Transverse colon (tissue), 4 donors: Measurements from ENCODE around the gene BRD3OS. TPM values are rescaled to one million over a fixed set of nuclear protein-coding genes. Genes with fewer than 3 reads are reported as not detected.
A peak's percentile ranks its signal among the peaks of the same experiment; 100 is the strongest.

ENCODE experiments used
- DNase-seq: peaks from one replicate; pipeline ENCODE4 v3.0.0-alpha.2; 2019
- H3K27ac ChIP-seq, 4 donors: fragments of 200-600 bp; sonication (generic); 2 replicates each; pipeline ENCODE4 v1.5.1; 2016 to 2018; ENCODE audit warnings: inconsistent platforms in 4 of 4
- H3K27me3 ChIP-seq: fragments of 200-600 bp; sonication (generic); 2 replicates; pipeline ENCODE4 v1.5.1; 2017; ENCODE audit warnings: inconsistent platforms
- H3K36me3 ChIP-seq, 4 donors: fragments of 200-600 bp; sonication (generic); 2 replicates each; pipeline ENCODE4 v1.5.1; 2017 to 2019; ENCODE audit warnings: inconsistent platforms in 4 of 4
- H3K4me1 ChIP-seq, 4 donors: fragments of 200-600 bp; sonication (generic); 2 replicates each; pipeline ENCODE4 v1.5.1; 2017 to 2020; ENCODE audit warnings: inconsistent platforms in 4 of 4
- H3K4me3 ChIP-seq, 4 donors: fragments of 200-600 bp; sonication (generic); 1 replicate in 1 of 4; 2 replicates in 3 of 4; pipeline versions ENCODE4 v1.5.1 to v1.6.1; 2017 to 2019; ENCODE audit warnings: inconsistent platforms in 4 of 4
- H3K9me3 ChIP-seq, 2 donors: fragments of 200-600 bp; sonication (generic); 2 replicates each; pipeline ENCODE4 v1.5.1; 2017 to 2019; ENCODE audit warnings: inconsistent platforms in 2 of 2
- CTCF ChIP-seq, 5 experiments: fragments of 200-600 bp in 3 of 5; fragments of 450-650 bp in 2 of 5; sonication (generic) in 3 of 5; IDR thresholded peaks; 1 replicate in 2 of 5; 2 replicates in 3 of 5; pipeline ENCODE4 v1.5.1; 2016 to 2017; ENCODE audit warnings: antibody characterized with exemption in 5 of 5, inconsistent platforms in 3 of 5, mild to moderate bottlenecking in 2 of 5, moderate library complexity in 1 of 5
- EP300 ChIP-seq: sonication (generic); formaldehyde crosslinking; IDR thresholded peaks from one replicate; pipeline ENCODE4 v1.6.1; 2017; ENCODE audit warnings: antibody characterized with exemption, low read depth
- POLR2A ChIP-seq: fragments of 450-650 bp; IDR thresholded peaks from one replicate; pipeline ENCODE4 v1.6.1; 2016; ENCODE audit warnings: antibody characterized with exemption, mild to moderate bottlenecking, moderate library complexity
- POLR2AphosphoS5 ChIP-seq, 3 donors: sonication (generic); formaldehyde crosslinking; IDR thresholded peaks; one replicate each; pipeline ENCODE4 v1.6.1; 2016; ENCODE audit warnings: antibody characterized with exemption in 3 of 3
- WGBS, 2 donors: methylation state at CpG; one replicate each; pipeline ENCODE4 v1.1.5; 2018; ENCODE audit warnings: low coverage in 1 of 2; 5-methylcytosine and 5-hydroxymethylcytosine counted together
- in situ Hi-C, 4 donors: fragments of 200-750 bp; cut with MboI; loops; one replicate each; pipeline versions ENCODE4 v1.15.0 to v1.15.1; 2017; ENCODE audit warnings: low sequenced_read_pairs in 3 of 4, low pct_ligation_motif_present in 1 of 4, low pct_unique_long_range_greater_than_20kb in 1 of 4
- intact Hi-C: fragments of 100-400 bp; cut with DNase I; formaldehyde crosslinking; loops from one replicate; pipeline ENCODE4 v1.15.1; 2023; ENCODE audit warnings: low total_unique reads
- total RNA-seq, 4 donors: library from RNA; depleted of rRNA; stranded (reverse); fragments of >200 nt; gene quantifications; one replicate each; pipeline ENCODE4 v1.1.0, GENCODE V29; 2016

BRD3OS gene
- total RNA-seq, 4 donors from 2014 or later = 3.2 to 6.6 (median 4.4) TPM

- intact Hi-C loops = no loop called here
- no peaks in the 10 kb centered on the region for H3K27me3 ChIP-seq
- in situ Hi-C loops = no loop called here
- no peak for TF ChIP-seq CTCF (IDR thresholded peaks at IDR 0.05)
- TF ChIP-seq POLR2A = no peak
- TF ChIP-seq EP300 = no peak
- TF ChIP-seq POLR2AphosphoS5 (IDR thresholded peaks at IDR 0.05) = no peak
- no peak overlapping the region for H3K4me3 ChIP-seq
- no peak overlapping the region for H3K27ac ChIP-seq
- no peaks in the 10 kb centered on the region for H3K36me3 ChIP-seq
- H3K4me1 ChIP-seq = peaks cover 13 to 34% (median 23%) of the 10 kb centered on the region in 4 donors
- no peaks in the 10 kb centered on the region for H3K9me3 ChIP-seq
- WGBS, 2 donors = 93% methylated on average over 25 of the region's 26 CpGs; no CpG with 5 or more reads in 1 of the 2 donors
- DNase-seq = no peak
Observed at GRCh38 chr9:133977421-133978201, 47.7 kb upstream of the BRD3OS start.

GRCh38 chr9:133978226-133978898 lies 46.9 kb upstream of the BRD3OS start:
- intact Hi-C loops = no loop called here
- WGBS, 2 donors = 84% methylated on average over 13 of the region's 13 CpGs; no CpG with 5 or more reads in 1 of the 2 donors
- H3K4me1 ChIP-seq = peaks cover 6 to 27% (median 17%) of the 10 kb centered on the region in 4 donors
- H3K36me3 ChIP-seq = no peaks in the 10 kb centered on the region
- no peak for DNase-seq
- peak overlapping the region in 2 of 4 donors; percentile 34 to 57 for H3K27ac ChIP-seq
- no peaks in the 10 kb centered on the region for H3K27me3 ChIP-seq
- H3K4me3 ChIP-seq = no peak overlapping the region
- TF ChIP-seq POLR2A (no peak), EP300 (no peak), CTCF (IDR thresholded peaks at IDR 0.05) (no peak), POLR2AphosphoS5 (IDR thresholded peaks at IDR 0.05) (no peak)
- in situ Hi-C loops = no loop called here
- H3K9me3 ChIP-seq = no peaks in the 10 kb centered on the region

GRCh38 chr9:133978899-133979272 lies 46.4 kb upstream of the BRD3OS start:
- H3K27me3 ChIP-seq = no peaks in the 10 kb centered on the region
- no peaks in the 10 kb centered on the region for H3K36me3 ChIP-seq
- H3K27ac ChIP-seq = peak overlapping the region; percentile 0 to 57 (median 19)
- TF ChIP-seq POLR2A = no peak
- TF ChIP-seq POLR2AphosphoS5 (IDR thresholded peaks at IDR 0.05) = no peak
- TF ChIP-seq EP300 = no peak
- TF ChIP-seq CTCF (IDR thresholded peaks at IDR 0.05) = no peak
- H3K9me3 ChIP-seq = no peaks in the 10 kb centered on the region
- no peak for DNase-seq
- 68% methylated on average over 14 of the region's 16 CpGs; no CpG with 5 or more reads in 1 of the 2 donors for WGBS, 2 donors
- intact Hi-C loops (no loop called here), in situ Hi-C loops (no loop called here)
- H3K4me3 ChIP-seq = peak overlapping the region in 1 of 4 donors; percentile 20
- peaks cover 5 to 21% (median 12%) of the 10 kb centered on the region in 4 donors for H3K4me1 ChIP-seq

GRCh38 chr9:133979273-133979920 lies 45.9 kb upstream of the BRD3OS start:
- no peak for DNase-seq
- Histone ChIP-seq H3K4me1 (peaks cover under 1 to 16% (median 10%) of the 10 kb centered on the region in 4 donors), H3K27me3 (no peaks in the 10 kb centered on the region), H3K4me3 (peak overlapping the region in 1 of 4 donors; percentile 20), H3K9me3 (no peaks in the 10 kb centered on the region), H3K36me3 (no peaks in the 10 kb centered on the region), H3K27ac (peak overlapping the region; percentile 0 to 57 (median 19))
- in situ Hi-C loops = no loop called here
- no peak for TF ChIP-seq POLR2A
- no peak for TF ChIP-seq CTCF (IDR thresholded peaks at IDR 0.05)
- no peak for TF ChIP-seq EP300
- TF ChIP-seq POLR2AphosphoS5 (IDR thresholded peaks at IDR 0.05) = no peak
- WGBS, 2 donors = 50% methylated on average over 33 of the region's 37 CpGs; no CpG with 5 or more reads in 1 of the 2 donors
- intact Hi-C loops = no loop called here
